GM13977 (cell line): ENCODE measurements around the gene G6PC3.
A peak's percentile ranks its signal among the peaks of the same experiment; 100 is the strongest.
"Not testable (repeated sequence)": the region's sequence is repeated elsewhere in the genome, so short reads cannot be mapped to it uniquely, and the experiment has no call there.

Source experiments
- DNase-seq: peaks from one replicate; pipeline ENCODE4 v3.0.0; 2012; ENCODE audit warnings: low spot score
- CTCF ChIP-seq: IDR thresholded peaks from 2 replicates; pipeline ENCODE4 v1.5.1; 2012; ENCODE audit warnings: mild to moderate bottlenecking, control low read depth; ENCODE audit not compliant: insufficient read depth; ENCODE audit errors: extremely low read depth, missing control alignments
- in situ Hi-C: fragments of 300-500 bp; cut with MboI; formaldehyde crosslinking; loops from one replicate; pipeline ENCODE4 v1.12.0; 2022; ENCODE audit warnings: low sequenced_read_pairs, low pct_unique_long_range_greater_than_20kb, mixed read lengths, inconsistent platforms; ENCODE audit not compliant: unreplicated experiment

G6PC3 gene

GRCh38 chr17:44070455-44071197 is at the start of gene G6PC3:
G6PC3 (plus strand) TSS chr17:44070735; CDS start chr17:44070966, 231 bp downstream.
- in situ Hi-C loops, result no loop called here

DNA sequence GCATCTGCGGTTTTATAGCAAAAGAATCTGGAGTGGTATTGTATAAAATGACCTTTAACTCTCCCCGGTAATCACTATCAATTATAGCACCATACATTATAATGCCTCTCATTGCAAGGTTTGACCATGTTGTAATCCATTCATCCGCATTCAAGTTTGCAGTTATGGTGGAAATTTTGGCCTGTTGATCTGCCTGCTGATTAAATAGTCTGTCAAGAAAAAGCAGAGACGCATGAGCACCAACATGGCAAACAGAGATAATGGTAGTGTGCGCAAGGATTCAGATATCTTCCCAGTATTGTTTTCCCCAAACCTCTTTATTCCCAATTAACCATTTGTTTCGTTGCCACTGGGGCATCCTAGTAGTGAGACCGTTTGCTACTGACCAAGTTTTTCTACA is 49.3 kb upstream of the G6PC3 start:
- in situ Hi-C loops, result not testable (repeated sequence)

More at GRCh38 chr17:44070455-44071197, at the start of gene G6PC3:
- peak; percentile 9 for TF ChIP-seq CTCF
- DNase-seq, result peak; percentile 96

DNA sequence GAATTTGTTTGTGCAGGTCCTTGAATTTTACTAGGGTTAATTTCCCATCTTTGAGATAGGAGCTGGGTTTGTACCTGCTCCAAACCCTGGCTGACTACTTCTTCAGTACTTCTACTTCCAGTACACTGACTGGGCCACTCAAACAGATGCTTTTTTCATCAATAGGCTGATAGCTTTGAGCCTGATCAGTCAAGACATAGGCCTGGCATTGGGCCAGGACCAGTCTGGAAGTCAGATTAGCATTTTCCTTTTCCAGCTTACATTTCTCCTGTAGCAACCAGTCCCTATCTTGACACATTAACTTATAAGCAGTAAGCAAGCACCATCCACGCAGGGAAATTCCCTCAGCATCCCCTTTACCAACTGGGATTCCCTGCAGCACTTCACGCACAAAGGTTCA is 48.3 kb upstream of the G6PC3 start:
- in situ Hi-C loops, result no loop called here
- TF ChIP-seq CTCF, result no peak
- DNase-seq, result no peak

More for the DNA sequence above, 49.3 kb upstream of the G6PC3 start:
- not testable (repeated sequence) for DNase-seq

DNA sequence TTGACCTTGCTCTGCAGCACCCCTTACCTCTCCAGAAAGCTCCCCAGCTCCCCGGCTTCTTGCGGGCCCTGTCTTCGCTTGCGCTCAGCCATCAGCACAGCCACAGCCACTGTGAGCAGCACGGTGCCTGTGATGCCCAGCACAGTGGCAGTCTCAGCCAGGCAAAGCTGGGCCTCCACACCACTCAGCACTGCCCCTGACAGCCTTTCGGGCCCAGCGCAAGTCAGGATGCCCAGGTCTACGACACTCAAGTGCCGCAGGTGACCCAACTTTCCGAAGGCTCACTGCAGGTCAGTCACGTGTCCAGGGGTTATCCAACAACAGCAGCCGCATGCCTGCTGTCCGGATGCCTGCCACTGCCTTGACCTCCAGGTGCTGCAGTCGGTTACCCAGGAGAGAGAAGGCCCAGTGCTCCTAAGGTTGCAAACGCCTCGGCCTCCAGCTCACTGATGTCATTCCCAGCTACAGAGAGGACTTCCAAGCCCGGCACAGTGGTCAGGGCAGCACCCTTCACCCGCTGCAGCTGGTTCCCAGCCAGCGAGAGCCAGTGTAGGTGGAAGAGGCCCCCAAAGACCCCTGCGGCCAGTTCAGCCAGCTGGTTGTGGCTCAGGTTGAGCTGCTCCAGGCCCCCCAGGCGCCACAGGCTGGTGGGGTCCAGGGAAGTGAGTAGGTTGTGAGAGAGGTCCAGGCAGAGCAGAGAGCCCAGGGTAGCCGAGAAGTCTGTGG is 46.8 kb upstream of the G6PC3 start:
- no peak for DNase-seq
- in situ Hi-C loops, result no loop called here
- no peak for TF ChIP-seq CTCF

- no peak for DNase-seq
- TF ChIP-seq CTCF, result no peak
- in situ Hi-C loops, result no loop called here
Measured at GRCh38 chr17:44024271-44024663, 46.3 kb upstream of the G6PC3 start.

DNA sequence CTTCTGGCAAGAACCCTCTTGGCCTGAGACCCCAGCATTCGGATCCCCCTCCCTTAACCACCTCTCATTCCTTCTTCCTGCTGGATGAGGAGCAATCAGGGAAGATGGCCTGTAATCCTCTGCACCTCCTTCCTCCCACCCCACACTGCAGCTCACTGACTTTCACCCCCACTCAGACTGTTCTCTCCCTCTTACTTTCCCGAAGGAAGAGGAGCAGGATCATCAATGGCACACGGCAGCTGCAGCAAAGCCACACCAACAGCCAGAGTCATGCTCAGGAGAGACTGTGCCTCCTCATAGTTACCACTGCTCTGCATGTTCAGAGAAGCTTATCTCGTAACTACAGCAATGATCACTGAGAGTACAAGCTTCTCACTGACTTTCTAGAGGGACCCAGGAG is 45.7 kb upstream of the G6PC3 start:
- in situ Hi-C loops, result no loop called here
- no peak for TF ChIP-seq CTCF
- no peak for DNase-seq

DNA sequence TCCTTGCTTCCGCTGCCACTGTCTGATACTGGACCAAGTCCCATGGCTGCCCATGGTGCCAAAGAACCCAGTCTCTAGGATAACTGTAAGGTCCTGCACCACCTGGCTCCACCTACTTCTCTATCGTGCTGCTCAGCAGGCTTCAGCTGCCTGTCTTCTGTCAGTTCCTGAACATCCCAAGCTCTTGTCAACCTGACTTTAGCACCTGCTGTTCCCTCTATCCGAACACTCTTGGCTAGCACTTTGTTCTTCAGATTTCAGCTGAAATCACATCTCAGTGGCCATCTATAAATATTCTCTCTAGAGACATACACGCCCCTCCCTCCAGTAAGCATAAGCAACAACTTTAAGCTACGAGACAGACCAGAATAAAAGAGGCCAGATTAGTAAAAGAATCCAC is 40.8 kb upstream of the G6PC3 start:
- DNase-seq, result no peak
- TF ChIP-seq CTCF, result no peak
- in situ Hi-C loops, result no loop called here
